NCI-H2171 treated with DMSO at 0.1 percent for 48 hours (cell line): ENCODE measurements around the gene PLET1.

ENCODE experiments used
- DNase-seq: peaks from one replicate; lab custom pipeline; 2025; lab: John Stamatoyannopoulos, UW

Gene PLET1, protein sequence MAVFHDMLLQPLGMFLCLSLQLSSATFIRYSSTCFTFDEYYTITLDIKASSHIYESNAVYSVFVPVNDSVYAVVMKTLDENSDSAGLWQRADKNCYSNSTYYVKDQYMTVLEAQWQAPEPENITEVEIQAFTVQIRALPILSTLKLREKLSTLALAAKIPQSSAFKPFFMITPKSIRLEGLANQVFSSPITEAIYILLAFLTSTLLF

DNA sequence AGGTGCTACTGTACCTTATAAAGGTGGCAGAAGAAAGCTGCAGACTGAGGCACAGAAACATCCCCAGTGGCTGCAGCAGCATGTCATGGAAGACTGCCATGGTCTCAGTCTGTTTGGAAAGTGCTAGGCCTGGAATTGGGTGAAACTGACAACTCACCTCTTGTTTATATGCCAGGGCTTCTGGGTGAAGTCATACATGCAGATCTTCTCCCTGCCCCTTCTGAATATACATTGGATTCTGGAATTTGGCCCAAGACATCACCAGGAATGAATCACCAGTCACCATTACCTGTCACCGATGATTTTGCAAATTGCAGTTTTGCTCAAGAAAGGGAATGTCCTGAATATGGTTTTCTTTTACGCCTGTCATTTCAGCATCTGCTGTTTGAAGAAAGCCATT lies at the start of gene PLET1:
Gene PLET1 (minus strand): TSS at position 371 of the 400 bp plus-strand sequence. CDS start 271 bp downstream, at position 100.
- no peak for DNase-seq

GRCh38 chr11:112310419-112310818 lies 49.8 kb upstream of the PLET1 start:
- DNase-seq: no peak

- DNase-seq: no peak
These were observed 48.0 kb upstream of the PLET1 start for GRCh38 chr11:112308651-112309050.

- DNase-seq: no peak
These were observed 47.0 kb upstream of the PLET1 start for GRCh38 chr11:112307616-112308015.

- no peak for DNase-seq
These were observed 45.6 kb upstream of the PLET1 start for GRCh38 chr11:112306230-112306629.

GRCh38 chr11:112304914-112305313 lies 44.3 kb upstream of the PLET1 start:
- no peak for DNase-seq

DNA sequence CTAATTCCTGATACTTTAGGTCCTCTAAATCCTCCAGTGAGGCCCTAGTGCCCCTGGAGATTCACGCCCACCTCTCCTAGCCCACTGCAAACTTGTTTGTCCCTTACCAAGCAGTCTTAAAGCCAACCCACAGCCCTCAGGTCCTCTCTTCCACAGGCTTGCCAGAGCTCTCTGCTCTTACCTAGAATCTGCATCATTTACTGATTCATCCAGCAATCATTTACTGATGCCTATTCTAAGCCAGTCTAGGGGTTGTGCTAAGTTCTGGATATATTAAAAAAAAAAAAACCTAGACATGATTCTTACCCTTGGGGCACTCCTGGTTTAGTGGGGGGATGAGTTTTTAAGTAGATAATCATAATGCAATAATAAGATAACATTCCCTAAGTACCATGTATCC lies 43.0 kb upstream of the PLET1 start:
- no peak for DNase-seq

- no peak for DNase-seq
These were observed 41.7 kb upstream of the PLET1 start for GRCh38 chr11:112302226-112302868.

DNA sequence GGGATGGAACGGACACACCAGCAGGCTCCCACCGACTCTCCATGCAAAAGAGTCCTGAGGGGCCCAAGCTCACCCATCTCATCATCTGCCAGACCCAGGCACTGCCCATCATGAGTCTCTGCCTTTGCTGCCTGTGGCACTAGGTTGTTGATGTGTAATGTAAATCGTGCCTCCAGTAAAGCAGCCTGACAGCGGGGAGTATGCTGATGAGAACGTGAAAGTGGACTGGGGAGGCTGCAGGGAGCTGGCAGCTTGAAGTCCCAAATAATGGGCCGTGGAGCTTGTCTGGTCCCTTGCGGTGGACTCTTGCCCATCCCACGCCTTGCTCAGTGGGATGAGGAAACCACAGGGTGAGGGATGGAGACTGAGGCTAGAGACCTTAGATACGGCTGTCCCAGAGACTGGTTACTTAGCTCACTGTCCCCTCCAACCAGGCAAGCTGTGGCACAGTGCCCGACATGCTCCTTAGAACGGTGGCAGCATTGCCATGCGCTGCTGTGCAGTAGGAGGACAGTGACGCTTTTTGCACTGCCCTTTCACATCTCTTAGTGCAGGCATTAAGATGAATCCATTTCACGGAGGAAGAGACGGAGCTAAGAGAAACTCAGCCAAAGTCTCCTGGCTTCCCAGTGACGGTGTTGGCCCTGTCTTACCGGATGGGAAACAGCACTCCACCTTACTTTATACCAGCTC lies 39.6 kb upstream of the PLET1 start:
- DNase-seq: no peak

DNA sequence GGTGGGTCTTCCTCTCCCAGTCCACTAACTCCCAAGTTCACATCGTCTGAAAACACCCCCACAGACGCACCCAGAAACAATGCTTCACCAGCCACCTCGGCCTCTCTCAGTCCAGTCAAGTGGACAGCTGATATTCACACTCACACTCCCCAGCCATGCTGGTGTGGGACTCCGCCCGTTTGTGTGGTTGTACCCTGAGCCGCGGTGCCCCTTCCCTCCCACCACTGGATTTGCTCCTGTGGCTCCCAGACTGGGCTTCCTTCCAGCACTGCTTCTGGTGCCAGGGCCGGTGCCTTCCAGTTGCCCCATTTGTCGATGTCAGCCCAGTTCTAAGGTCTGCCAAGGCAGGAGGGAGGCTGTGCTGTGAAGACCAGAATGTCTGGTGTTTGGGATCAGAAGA lies 37.9 kb upstream of the PLET1 start:
- DNase-seq: no peak

- no peak for DNase-seq
These were observed 36.7 kb upstream of the PLET1 start for GRCh38 chr11:112297248-112297866.

GRCh38 chr11:112296044-112296443 lies 35.4 kb upstream of the PLET1 start:
- DNase-seq: no peak

- DNase-seq: no peak
These were observed 34.2 kb upstream of the PLET1 start for GRCh38 chr11:112294688-112295340.

- DNase-seq: no peak
These were observed 33.0 kb upstream of the PLET1 start for GRCh38 chr11:112293614-112294013.

GRCh38 chr11:112292785-112293407 lies 32.2 kb upstream of the PLET1 start:
- DNase-seq: peak; percentile 21

DNA sequence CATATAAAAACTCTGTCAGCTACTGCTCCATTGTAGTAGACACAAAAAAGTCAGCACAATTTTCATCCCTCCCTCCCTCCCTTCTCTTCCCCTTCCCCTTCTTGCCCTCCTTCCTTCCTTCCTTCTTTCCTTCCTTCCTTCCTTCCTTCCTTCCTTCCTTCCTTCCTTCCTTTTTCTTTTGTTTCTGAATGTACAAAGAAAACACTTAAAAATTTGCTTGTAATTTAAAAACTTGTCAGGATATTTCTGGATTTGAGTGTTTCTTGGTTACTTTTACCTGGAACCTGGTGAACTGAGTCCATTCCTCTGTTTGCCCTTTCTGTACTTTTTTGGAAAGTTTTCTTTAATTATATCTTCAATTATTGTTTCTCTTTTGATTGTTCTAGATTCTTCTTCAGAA lies 31.5 kb upstream of the PLET1 start:
- DNase-seq: no peak

GRCh38 chr11:112291191-112291590 lies 30.5 kb upstream of the PLET1 start:
- no peak for DNase-seq

DNA sequence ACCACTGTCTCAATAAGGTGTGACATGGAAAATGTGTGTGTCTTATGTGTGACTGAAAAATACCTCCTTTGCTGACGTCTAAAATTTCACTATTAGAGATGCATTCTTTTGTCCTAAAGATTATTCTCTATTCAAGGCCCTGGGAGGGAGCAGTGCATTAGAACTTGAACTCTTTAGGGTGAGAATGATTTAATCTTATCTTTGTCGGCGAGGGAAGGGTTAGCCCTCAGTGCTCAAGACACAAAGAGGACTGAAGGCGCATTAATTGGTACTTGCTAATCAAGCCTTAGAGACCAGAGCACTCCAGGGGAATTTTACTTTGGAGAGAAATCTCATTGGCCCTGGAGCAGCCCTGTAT lies 29.8 kb upstream of the PLET1 start:
- no peak for DNase-seq

GRCh38 chr11:112289588-112290492 lies 29.2 kb upstream of the PLET1 start:
- peak; percentile 24 for DNase-seq

DNA sequence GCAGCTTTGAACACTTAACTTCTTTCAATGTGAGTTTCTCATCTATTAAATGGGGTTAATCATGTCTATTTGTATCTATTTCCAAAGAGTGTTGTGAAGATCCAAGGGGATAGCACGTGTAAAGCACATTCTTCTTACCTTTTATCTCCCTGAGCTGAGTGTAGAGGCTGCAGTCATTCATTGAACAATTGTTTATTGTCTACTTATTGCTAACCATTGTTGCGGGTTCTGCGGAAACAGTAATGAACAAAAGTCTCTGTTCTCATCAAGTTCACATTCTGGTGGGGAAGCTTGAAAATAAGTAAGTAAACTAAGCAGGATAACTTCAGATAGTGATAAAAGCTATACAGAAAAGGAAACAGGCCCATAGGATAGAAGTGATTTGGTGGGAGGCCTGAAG lies 27.4 kb upstream of the PLET1 start:
- DNase-seq: no peak

GRCh38 chr11:112285841-112286311 lies 25.2 kb upstream of the PLET1 start:
- DNase-seq: no peak
